K562 (cell line): ENCODE measurements around the gene FILIP1L. TPM values are rescaled to one million over a fixed set of nuclear protein-coding genes. Genes with fewer than 3 reads are reported as not detected.

Experiments used
- CEBPG ChIP-seq, 3 experiments: fragments of 200-800 bp in 1 of 3; sonication (Bioruptor generic) in 1 of 3; sonication (generic) in 1 of 3; formaldehyde crosslinking in 1 of 3; IDR thresholded peaks in 2 of 3; conservative IDR thresholded peaks in 1 of 3; 2 replicates each; pipeline versions ENCODE4 v1.6.1 to v1.8.0; 2016 to 2022; ENCODE audit warnings: missing compliant biosample characterization in 2 of 3, missing genetic modification characterization in 2 of 3, mild to moderate bottlenecking in 1 of 3, missing genetic modification reagents in 1 of 3
- CHD2 ChIP-seq: IDR thresholded peaks from 2 replicates; pipeline ENCODE4 v1.6.1; 2011; ENCODE audit warnings: low read depth, low read length
- ELK3 ChIP-seq: fragments of 450-650 bp; formaldehyde crosslinking; IDR thresholded peaks from 2 replicates; pipeline ENCODE4 v1.4.0; 2020; ENCODE audit warnings: mild to moderate bottlenecking
- FIP1L1 ChIP-seq: fragments of 200-400 bp; formaldehyde crosslinking; IDR thresholded peaks from 2 replicates; pipeline ENCODE4 v1.6.1; 2018; ENCODE audit warnings: mild to moderate bottlenecking, low read depth, low read length; ENCODE audit not compliant: poor library complexity, severe bottlenecking
- FOXK1 ChIP-seq: sonication (generic); formaldehyde crosslinking; IDR thresholded peaks from 2 replicates; pipeline ENCODE4 v1.8.0; 2022; ENCODE audit warnings: missing genetic modification reagents, mild to moderate bottlenecking, borderline replicate concordance
- HDAC2 ChIP-seq: fragments of 450-650 bp; IDR thresholded peaks from 2 replicates; pipeline ENCODE4 v1.6.1; 2016; ENCODE audit warnings: mild to moderate bottlenecking
- MYBL2 ChIP-seq, 2 experiments: fragments of 450-650 bp in 1 of 2; sonication (generic) in 1 of 2; formaldehyde crosslinking in 1 of 2; IDR thresholded peaks; 2 replicates each; pipeline versions ENCODE4 v1.6.1 to v1.8.1; 2017 to 2022; ENCODE audit warnings: borderline replicate concordance in 1 of 2, inconsistent platforms in 1 of 2, low read depth in 1 of 2, mild to moderate bottlenecking in 1 of 2, missing genetic modification reagents in 1 of 2, moderate library complexity in 1 of 2
- ZNF444 ChIP-seq: fragments of 250-450 bp; sonication (Bioruptor Pico); IDR thresholded peaks from 2 replicates; pipeline ENCODE4 v1.4.0; 2020; ENCODE audit warnings: mild to moderate bottlenecking, moderate library complexity
- ZNF589 ChIP-seq: fragments of 200-800 bp; sonication (Bioruptor generic); IDR thresholded peaks from 2 replicates; pipeline ENCODE4 v1.6.1; 2016; ENCODE audit warnings: low read depth, missing genetic modification characterization, missing compliant biosample characterization
- polyA plus RNA-seq, 8 experiments: library from polyadenylated mRNA; depleted of rRNA in 4 of 8; stranded (reverse) in 5 of 8; unstranded in 3 of 8; fragments of >200 nt; fragmentation: Nextera tagmentation in 2 of 8; fragmentation: Illumina TruSeq in 1 of 8; extraction: Ambion mirVana in 2 of 8; extraction: Trizol in 1 of 8; gene quantifications; 2 replicates each; pipeline versions ENCODE4 v1.2.1 to v1.2.3, GENCODE V29; 2011 to 2014; ENCODE audit warnings: inconsistent platforms in 1 of 8, missing spikeins in 1 of 8
- total RNA-seq, 7 experiments: library from RNA; depleted of rRNA in 6 of 7; stranded (reverse); fragments of >200 nt in 6 of 7; fragmentation: Illumina TruSeq in 2 of 7; extraction: Trizol in 2 of 7; gene quantifications; 2 replicates each; pipeline versions ENCODE4 v1.2.1 to v1.2.3, GENCODE V29; 2011 to 2021; ENCODE audit warnings: low replicate concordance in 1 of 7
- TF ChIP-seq, protein P1 (sequence below): fragments of 450-650 bp; IDR thresholded peaks from 2 replicates; pipeline ENCODE4 v1.6.1; 2016; ENCODE audit warnings: low read depth
- TF ChIP-seq, protein P2 (sequence below): fragments of 450-650 bp; formaldehyde crosslinking; conservative IDR thresholded peaks from 2 replicates; pipeline ENCODE4 v1.4.0; 2022; ENCODE audit warnings: mild to moderate bottlenecking, missing genetic modification characterization
- TF ChIP-seq, protein P3 (sequence below): fragments of 250-450 bp; sonication (Bioruptor Pico); IDR thresholded peaks from 2 replicates; pipeline ENCODE4 v1.5.0; 2020; ENCODE audit warnings: mild to moderate bottlenecking, borderline replicate concordance

Gene FILIP1L
- total and polyA plus RNA-seq, 9 of the 15 experiments (the other 6 are each of a cell fraction or from before 2014, with no cell fraction given): 0.50 to 2.1 (median 1.1) TPM

- TF ChIP-seq MYBL2 (IDR thresholded peaks at IDR 0.05; ENCODE audit: low read depth) (no peak), MYBL2 (CRISPR knock-in tag; IDR thresholded peaks at IDR 0.05; ENCODE audit: borderline replicate concordance) (no peak), FOXK1 (no peak), ZNF444 (CRISPR knock-in tag) (no peak), CHD2 (no peak), ZNF589 (no peak; the same call in 1 of the 2 replicates), FIP1L1 (no peak), CEBPG (CRISPR knock-in tag; IDR thresholded peaks at IDR 0.05) (peak; percentile 40; the same call in 1 of the 2 replicates), CEBPG (tag; conservative IDR thresholded peaks at IDR 0.05 in 1 of 2, IDR thresholded peaks at IDR 0.05 in 1 of 2) (no peak), HDAC2 (no peak), ELK3 (CRISPR knock-in tag) (no peak)
- TF ChIP-seq, protein P1, sequence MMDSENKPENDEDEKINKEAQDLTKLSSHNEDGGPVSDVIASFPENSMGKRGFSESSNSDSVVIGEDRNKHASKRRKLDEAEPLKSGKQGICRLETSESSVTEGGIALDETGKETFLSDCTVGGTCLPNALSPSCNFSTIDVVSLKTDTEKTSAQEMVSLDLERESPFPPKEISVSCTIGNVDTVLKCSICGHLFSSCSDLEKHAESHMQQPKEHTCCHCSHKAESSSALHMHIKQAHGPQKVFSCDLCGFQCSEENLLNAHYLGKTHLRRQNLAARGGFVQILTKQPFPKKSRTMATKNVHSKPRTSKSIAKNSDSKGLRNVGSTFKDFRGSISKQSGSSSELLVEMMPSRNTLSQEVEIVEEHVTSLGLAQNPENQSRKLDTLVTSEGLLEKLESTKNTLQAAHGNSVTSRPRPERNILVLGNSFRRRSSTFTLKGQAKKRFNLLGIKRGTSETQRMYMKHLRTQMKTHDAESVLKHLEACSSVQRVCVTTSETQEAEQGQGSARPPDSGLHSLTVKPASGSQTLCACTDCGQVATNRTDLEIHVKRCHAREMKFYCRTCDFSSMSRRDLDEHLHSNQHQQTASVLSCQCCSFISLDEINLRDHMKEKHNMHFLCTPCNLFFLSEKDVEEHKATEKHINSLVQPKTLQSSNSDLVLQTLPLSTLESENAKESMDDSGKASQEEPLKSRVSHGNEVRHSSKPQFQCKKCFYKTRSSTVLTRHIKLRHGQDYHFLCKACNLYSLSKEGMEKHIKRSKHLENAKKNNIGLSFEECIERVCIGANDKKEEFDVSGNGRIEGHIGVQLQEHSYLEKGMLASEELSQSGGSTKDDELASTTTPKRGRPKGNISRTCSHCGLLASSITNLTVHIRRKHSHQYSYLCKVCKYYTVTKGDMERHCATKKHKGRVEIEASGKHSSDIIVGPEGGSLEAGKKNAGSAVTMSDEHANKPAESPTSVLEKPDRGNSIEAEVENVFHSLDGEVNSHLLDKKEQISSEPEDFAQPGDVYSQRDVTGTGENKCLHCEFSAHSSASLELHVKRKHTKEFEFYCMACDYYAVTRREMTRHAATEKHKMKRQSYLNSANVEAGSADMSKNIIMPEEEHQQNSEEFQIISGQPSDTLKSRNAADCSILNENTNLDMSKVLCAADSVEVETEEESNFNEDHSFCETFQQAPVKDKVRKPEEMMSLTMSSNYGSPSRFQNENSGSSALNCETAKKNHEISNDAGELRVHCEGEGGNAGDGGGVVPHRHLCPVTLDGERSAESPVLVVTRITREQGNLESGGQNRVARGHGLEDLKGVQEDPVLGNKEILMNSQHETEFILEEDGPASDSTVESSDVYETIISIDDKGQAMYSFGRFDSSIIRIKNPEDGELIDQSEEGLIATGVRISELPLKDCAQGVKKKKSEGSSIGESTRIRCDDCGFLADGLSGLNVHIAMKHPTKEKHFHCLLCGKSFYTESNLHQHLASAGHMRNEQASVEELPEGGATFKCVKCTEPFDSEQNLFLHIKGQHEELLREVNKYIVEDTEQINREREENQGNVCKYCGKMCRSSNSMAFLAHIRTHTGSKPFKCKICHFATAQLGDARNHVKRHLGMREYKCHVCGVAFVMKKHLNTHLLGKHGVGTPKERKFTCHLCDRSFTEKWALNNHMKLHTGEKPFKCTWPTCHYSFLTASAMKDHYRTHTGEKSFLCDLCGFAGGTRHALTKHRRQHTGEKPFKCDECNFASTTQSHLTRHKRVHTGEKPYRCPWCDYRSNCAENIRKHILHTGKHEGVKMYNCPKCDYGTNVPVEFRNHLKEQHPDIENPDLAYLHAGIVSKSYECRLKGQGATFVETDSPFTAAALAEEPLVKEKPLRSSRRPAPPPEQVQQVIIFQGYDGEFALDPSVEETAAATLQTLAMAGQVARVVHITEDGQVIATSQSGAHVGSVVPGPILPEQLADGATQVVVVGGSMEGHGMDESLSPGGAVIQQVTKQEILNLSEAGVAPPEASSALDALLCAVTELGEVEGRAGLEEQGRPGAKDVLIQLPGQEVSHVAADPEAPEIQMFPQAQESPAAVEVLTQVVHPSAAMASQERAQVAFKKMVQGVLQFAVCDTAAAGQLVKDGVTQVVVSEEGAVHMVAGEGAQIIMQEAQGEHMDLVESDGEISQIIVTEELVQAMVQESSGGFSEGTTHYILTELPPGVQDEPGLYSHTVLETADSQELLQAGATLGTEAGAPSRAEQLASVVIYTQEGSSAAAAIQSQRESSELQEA: no peak
- TF ChIP-seq, protein P2, sequence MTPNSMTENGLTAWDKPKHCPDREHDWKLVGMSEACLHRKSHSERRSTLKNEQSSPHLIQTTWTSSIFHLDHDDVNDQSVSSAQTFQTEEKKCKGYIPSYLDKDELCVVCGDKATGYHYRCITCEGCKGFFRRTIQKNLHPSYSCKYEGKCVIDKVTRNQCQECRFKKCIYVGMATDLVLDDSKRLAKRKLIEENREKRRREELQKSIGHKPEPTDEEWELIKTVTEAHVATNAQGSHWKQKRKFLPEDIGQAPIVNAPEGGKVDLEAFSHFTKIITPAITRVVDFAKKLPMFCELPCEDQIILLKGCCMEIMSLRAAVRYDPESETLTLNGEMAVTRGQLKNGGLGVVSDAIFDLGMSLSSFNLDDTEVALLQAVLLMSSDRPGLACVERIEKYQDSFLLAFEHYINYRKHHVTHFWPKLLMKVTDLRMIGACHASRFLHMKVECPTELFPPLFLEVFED (CRISPR knock-in tag): no peak
- TF ChIP-seq, protein P3, sequence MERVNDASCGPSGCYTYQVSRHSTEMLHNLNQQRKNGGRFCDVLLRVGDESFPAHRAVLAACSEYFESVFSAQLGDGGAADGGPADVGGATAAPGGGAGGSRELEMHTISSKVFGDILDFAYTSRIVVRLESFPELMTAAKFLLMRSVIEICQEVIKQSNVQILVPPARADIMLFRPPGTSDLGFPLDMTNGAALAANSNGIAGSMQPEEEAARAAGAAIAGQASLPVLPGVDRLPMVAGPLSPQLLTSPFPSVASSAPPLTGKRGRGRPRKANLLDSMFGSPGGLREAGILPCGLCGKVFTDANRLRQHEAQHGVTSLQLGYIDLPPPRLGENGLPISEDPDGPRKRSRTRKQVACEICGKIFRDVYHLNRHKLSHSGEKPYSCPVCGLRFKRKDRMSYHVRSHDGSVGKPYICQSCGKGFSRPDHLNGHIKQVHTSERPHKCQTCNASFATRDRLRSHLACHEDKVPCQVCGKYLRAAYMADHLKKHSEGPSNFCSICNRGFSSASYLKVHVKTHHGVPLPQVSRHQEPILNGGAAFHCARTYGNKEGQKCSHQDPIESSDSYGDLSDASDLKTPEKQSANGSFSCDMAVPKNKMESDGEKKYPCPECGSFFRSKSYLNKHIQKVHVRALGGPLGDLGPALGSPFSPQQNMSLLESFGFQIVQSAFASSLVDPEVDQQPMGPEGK (CRISPR knock-in tag): no peak
Measured at GRCh38 chr3:100060685-100061484, 53.4 kb downstream of the FILIP1L start (continued).
